Measurements from ENCODE around the gene IGSF21. TPM values are rescaled to one million over a fixed set of nuclear protein-coding genes. Genes with fewer than 3 reads are reported as not detected.
A peak's percentile ranks its signal among the peaks of the same experiment; 100 is the strongest.
"Not testable (repeated sequence)": the region's sequence is repeated elsewhere in the genome, so short reads cannot be mapped to it uniquely, and the experiment has no call there.

Gene IGSF21
- total RNA-seq, 2 donors from 2014 or later, result not detected

DNA sequence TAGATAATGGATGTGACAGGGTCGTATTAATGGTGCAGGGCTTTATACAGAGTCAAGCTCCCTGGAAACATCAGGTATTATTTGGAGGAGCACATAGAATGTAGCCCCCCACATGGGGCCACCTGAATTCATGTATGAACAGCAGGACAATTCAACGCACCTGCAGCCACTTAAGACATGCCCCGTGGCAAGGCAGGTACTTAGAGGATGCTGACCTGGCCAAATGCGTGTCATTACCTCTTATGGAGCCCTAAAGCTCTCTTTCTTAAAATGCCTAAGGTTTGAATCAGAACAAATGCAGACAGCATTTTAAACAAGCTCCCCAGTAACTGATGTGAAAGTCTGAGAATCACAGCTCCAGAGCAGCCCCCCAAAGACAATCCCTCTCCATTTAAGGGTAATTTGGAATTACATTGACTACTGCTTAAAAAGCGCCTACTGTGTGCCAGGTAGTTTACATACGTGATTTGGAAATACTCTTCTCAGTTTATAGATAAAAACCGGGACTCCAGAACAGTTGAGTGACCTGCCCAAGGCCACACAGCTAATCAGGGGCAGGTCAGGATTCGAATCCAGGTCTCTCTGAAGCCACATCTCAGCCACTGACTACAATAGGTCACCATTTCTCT lies 302.1 kb downstream of the IGSF21 start:
- no peak for DNase-seq (ENCODE audit: low spot score)
- Mint-ChIP-seq H3K4me1 (ENCODE audit: low read depth in 2 of 2) (no peaks in the 10 kb centered on the region), H3K36me3 (no peaks in the 10 kb centered on the region), H3K9me3 (no peaks in the 10 kb centered on the region), H3K27ac (no peak overlapping the region), H3K27me3 (peaks cover 12 to 15% of the 10 kb centered on the region in 2 donors), H3K4me3 (no peak overlapping the region)
- no peak for ATAC-seq

DNA sequence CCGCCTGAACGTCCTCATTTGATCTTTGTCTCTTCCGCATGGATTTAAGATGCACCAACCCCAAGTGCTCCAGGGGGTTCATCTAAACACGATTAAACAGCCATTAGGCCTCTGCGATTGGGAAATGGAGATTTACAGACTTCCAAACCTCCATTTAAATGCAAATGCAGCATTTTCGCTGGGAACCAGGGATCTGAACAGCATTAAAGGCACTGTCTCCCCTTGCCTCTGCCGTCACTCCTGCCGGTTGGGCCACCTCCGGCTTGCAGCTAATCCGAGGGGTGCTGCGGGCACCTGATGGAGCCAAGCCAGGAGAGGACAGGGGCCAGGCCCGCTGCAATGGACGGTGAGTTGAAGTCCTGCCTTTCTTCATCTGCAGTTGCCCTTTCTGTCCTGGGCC lies 302.8 kb downstream of the IGSF21 start:
- Mint-ChIP-seq H3K36me3 (no peaks in the 10 kb centered on the region), H3K27me3 (peaks cover 13 to 16% of the 10 kb centered on the region in 2 donors), H3K9me3 (no peaks in the 10 kb centered on the region), H3K27ac (no peak overlapping the region), H3K4me3 (no peak overlapping the region), H3K4me1 (ENCODE audit: low read depth in 2 of 2) (no peaks in the 10 kb centered on the region)
- ATAC-seq (no peak), DNase-seq (ENCODE audit: low spot score) (no peak)

DNA sequence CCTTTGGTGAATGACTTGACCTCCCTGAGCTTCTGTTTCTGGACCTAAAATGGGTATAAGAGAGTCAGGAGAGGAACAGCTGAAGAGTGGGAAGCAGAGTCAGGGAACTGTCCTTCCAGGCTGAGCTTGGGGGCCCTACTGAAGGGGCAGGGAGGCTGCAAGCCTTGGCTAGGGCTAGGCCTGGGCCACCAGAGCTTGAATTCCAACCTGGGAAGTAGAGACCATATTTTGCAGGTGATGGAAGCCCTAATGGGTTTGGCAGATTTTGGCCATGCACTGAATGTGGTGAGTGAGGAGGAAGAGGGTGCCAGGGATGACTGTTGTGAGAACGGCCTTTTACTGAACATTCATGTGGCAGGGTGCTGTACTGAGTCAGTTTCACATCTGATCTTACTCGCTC lies 303.7 kb downstream of the IGSF21 start:
- Mint-ChIP-seq H3K4me3 (no peak overlapping the region), H3K36me3 (no peaks in the 10 kb centered on the region), H3K9me3 (no peaks in the 10 kb centered on the region), H3K27ac (no peak overlapping the region), H3K4me1 (ENCODE audit: low read depth in 2 of 2) (no peaks in the 10 kb centered on the region), H3K27me3 (peaks cover 13% of the 10 kb centered on the region in 2 donors)
- no peak for DNase-seq (ENCODE audit: low spot score)
- no peak for ATAC-seq

DNA sequence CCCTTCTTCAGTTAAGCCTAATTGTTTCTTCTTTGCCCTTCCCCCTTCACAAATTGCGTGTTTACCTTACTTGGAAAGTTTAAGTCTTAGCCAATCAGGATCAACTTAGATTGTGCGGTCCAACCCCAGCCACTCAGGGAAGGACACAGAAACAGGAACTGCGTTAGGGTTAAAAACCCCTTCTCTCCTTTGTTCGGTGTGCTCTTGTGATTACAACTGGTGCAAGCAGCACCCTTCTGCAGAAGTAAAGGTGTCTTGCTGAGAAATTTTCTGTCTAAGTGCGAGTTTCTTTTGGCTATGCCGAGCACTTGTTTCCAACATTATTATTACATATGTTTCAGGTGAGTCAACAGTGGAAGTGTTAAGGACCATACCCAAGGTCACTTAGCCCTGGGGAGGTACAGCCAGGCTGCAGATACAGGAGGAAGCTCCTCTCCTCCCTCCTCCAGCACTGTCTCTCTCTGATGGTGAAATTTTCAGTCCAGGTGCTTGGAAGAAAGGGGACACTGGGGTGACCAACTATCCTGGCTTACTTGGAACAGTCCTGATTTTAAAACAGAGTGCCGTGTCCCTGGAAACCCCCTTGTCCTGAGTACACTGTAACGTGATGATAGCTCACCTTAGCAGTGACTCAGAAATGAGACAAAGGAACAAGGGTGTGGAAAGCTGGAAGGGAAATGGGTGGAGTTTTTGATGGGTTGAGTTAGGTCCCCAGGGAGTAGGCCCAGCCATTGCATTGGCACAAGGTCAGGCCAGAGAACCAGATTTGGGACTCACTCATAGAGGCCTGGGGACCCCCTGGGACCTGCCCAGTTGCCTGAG lies 304.4 kb downstream of the IGSF21 start:
- peak in 1 of 2 donors; percentile 41 for ATAC-seq
- H3K9me3 Mint-ChIP-seq, result no peaks in the 10 kb centered on the region
- no peaks in the 10 kb centered on the region for H3K4me1 Mint-ChIP-seq (ENCODE audit: low read depth in 2 of 2)
- no peaks in the 10 kb centered on the region for H3K36me3 Mint-ChIP-seq
- no peak overlapping the region for H3K27ac Mint-ChIP-seq
- H3K4me3 Mint-ChIP-seq, result no peak overlapping the region
- peaks cover 10 to 13% of the 10 kb centered on the region in 2 donors for H3K27me3 Mint-ChIP-seq
- DNase-seq (ENCODE audit: low spot score), result no peak

DNA sequence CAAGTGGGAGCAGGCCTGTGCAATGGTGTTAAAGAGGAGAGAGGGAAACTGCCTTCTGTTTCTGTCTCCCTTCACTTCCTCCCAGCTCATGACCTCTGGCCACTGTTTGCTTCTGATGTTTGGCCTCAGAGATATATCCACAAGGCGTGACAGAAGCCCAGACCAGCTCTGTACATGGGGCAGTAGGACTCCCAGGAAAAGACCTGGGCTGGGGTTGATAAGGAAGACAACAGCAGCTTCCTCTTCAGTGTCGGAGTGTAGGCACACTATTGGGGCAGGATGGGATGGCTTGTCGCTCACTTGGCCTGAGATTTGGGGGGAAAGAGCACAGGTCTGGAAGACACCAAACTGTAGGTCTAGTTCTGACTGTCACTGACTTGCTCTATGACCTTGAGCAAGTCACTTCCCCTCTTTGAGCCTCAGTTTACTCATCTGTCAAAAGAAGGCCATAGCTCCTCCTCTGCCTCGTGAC lies 305.3 kb downstream of the IGSF21 start:
- H3K4me1 Mint-ChIP-seq (ENCODE audit: low read depth in 2 of 2), result no peaks in the 10 kb centered on the region
- DNase-seq (ENCODE audit: low spot score) (no peak), ATAC-seq (no peak)
- no peaks in the 10 kb centered on the region for H3K36me3 Mint-ChIP-seq
- peaks cover 10 to 13% of the 10 kb centered on the region in 2 donors for H3K27me3 Mint-ChIP-seq
- H3K27ac Mint-ChIP-seq, result no peak overlapping the region
- H3K9me3 Mint-ChIP-seq, result no peaks in the 10 kb centered on the region
- H3K4me3 Mint-ChIP-seq, result no peak overlapping the region

DNA sequence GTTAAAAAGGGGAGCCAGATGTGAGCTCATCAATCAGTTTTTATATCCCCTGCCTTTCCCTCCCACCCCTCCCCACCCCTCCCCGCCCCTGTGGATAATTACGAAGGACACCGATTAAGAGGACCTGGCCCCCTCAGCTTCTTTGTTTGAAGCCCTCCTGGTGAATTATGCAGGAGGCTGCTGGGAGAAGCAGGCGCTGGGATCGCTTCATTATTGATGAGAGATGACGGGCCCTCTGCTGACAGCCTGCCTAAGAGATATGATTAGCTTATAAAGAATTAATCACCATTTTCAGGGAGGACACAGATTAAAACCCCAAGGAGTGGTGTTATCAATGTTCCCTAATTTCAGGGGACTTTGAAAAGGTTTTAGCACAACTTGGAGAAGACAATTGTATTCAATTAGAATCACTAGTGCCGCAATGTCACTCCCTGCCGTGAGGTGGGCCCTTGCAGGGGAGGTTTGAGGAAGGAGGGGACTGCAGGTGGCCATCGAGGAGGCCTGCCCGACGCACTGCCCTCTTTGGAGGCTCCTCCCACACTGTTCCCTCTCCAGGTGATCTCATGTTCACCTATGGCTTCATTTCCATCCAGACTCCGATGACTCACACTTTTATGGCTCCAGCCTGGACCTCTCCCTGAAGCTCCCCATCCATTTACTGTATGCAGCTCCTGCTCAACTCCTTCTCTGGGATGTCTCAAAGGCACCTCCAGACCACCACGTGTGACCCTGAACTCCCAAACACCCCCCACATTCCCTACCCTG lies 306.1 kb downstream of the IGSF21 start:
- H3K36me3 Mint-ChIP-seq, result no peaks in the 10 kb centered on the region
- H3K4me3 Mint-ChIP-seq, result no peak overlapping the region
- H3K9me3 Mint-ChIP-seq, result no peaks in the 10 kb centered on the region
- peaks cover 13% of the 10 kb centered on the region in 2 donors for H3K27me3 Mint-ChIP-seq
- no peak overlapping the region for H3K27ac Mint-ChIP-seq
- no peak for ATAC-seq
- H3K4me1 Mint-ChIP-seq (ENCODE audit: low read depth in 2 of 2), result no peaks in the 10 kb centered on the region
- DNase-seq (ENCODE audit: low spot score), result no peak

DNA sequence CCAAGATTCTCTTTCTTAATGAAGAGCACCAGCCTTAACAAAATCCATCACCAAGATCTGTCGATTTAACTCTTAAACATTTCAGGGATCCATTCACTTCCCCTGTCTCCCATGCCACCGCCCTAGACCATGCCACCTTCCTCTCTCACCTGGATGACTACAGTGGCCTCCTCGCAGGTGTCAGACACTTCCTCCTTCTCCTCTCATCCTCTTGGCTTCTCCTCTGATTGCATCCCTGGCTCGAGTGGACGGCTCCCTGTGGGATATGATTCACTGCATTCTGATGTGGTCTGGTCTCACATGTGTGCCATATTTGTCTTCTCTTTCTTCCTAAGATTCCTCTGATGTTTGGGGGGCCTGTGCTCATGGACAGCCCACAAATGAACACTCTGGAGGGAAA lies 306.7 kb downstream of the IGSF21 start:
- H3K27me3 Mint-ChIP-seq, result peaks cover 14 to 16% of the 10 kb centered on the region in 2 donors
- no peak for DNase-seq (ENCODE audit: low spot score)
- H3K9me3 Mint-ChIP-seq, result no peaks in the 10 kb centered on the region
- H3K36me3 Mint-ChIP-seq, result no peaks in the 10 kb centered on the region
- no peak overlapping the region for H3K27ac Mint-ChIP-seq
- H3K4me1 Mint-ChIP-seq (ENCODE audit: low read depth in 2 of 2), result no peaks in the 10 kb centered on the region
- no peak for ATAC-seq
- H3K4me3 Mint-ChIP-seq, result no peak overlapping the region

DNA sequence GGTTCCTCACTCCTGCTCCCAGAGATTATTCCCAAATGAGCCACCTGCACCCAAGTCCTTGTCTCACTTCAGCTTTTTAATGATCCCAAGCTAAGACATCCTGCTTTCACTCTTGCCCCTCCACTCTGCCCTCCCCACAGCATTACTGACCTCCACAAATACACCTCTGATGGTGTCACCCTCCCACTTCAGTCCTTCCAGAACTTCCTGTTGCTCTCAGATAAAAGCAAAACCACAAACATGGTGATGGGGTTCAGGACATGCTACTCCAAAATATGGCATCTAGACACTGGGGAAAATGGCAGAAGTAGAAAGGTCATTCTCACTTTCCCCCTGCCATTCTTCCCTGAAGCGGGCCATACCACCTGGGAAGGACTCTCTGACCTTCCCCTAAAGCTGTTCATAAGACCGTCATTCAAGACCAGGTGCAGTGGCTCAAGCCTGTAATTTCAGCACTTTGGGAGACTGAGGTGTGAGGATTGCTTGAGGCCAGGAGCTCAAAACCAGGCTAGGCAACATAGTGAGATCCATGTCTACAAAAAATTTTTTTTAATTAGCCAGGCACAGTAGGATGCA lies 307.4 kb downstream of the IGSF21 start:
- no peak for DNase-seq (ENCODE audit: low spot score)

DNA sequence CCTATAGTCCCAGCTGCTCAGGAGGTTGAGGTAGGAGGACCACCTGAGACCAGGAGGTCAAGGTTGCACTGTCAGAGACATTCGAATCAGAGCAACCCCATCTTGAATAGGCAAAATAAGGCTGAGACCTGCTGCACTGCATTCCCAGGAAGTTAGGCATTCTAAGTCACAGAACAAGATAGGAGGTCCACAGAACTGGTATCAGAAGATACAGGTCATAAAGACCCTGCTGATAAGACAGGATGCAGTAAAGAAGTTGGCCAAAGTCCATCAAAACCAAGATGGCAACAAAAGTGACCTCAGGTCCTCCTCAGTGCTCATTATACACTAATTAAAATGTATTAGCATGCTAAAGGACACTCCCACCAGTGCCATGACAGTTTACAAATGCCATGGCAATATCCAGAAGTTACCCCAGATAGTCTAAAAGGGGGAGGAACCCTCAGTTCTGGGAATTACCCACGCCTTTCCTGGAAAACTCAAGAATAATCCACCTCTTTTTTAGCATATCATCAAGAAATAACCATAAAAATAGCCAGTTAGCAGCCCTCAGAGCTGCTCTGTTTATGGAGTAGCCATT lies 307.9 kb downstream of the IGSF21 start:
- H3K36me3 Mint-ChIP-seq, result no peaks in the 10 kb centered on the region
- peaks cover 16 to 26% of the 10 kb centered on the region in 2 donors for H3K27me3 Mint-ChIP-seq
- H3K4me3 Mint-ChIP-seq, result no peak overlapping the region

More for the DNA sequence above, 307.4 kb downstream of the IGSF21 start:
- Mint-ChIP-seq H3K9me3 (no peaks in the 10 kb centered on the region), H3K27me3 (peaks cover 16 to 23% of the 10 kb centered on the region in 2 donors), H3K36me3 (no peaks in the 10 kb centered on the region), H3K27ac (no peak overlapping the region), H3K4me1 (ENCODE audit: low read depth in 2 of 2) (no peaks in the 10 kb centered on the region), H3K4me3 (no peak overlapping the region)
- ATAC-seq, result no peak

DNA sequence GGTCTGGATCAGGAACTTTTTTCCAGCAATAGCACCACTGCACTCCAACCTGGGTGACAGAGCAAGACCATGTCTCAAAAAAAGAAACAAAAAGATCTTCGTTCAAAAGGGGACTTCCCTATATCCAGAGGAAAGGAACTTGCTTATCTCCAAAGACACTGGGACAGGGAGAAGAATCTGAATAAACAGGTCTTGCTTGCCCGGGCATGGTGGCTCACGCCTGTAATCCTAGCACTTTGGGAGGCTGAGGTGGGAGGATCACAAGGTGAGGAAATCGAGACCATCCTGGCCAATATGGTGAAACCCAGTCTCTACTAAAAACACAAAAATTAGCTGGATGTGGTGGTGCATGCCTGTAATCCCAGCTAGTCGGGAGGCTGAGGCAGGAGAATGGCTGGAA lies 308.5 kb downstream of the IGSF21 start:
- not testable (repeated sequence) for H3K4me3 Mint-ChIP-seq; H3K9me3 Mint-ChIP-seq; H3K36me3 Mint-ChIP-seq; DNase-seq (ENCODE audit: low spot score); H3K27ac Mint-ChIP-seq; H3K4me1 Mint-ChIP-seq (ENCODE audit: low read depth in 2 of 2); ATAC-seq
- peaks cover 16 to 27% of the 10 kb centered on the region in 2 donors for H3K27me3 Mint-ChIP-seq

More for the DNA sequence above, 307.9 kb downstream of the IGSF21 start:
- ATAC-seq, result no peak
- DNase-seq (ENCODE audit: low spot score), result no peak
- Mint-ChIP-seq H3K9me3 (no peaks in the 10 kb centered on the region), H3K4me1 (ENCODE audit: low read depth in 2 of 2) (no peaks in the 10 kb centered on the region), H3K27ac (no peak overlapping the region)

DNA sequence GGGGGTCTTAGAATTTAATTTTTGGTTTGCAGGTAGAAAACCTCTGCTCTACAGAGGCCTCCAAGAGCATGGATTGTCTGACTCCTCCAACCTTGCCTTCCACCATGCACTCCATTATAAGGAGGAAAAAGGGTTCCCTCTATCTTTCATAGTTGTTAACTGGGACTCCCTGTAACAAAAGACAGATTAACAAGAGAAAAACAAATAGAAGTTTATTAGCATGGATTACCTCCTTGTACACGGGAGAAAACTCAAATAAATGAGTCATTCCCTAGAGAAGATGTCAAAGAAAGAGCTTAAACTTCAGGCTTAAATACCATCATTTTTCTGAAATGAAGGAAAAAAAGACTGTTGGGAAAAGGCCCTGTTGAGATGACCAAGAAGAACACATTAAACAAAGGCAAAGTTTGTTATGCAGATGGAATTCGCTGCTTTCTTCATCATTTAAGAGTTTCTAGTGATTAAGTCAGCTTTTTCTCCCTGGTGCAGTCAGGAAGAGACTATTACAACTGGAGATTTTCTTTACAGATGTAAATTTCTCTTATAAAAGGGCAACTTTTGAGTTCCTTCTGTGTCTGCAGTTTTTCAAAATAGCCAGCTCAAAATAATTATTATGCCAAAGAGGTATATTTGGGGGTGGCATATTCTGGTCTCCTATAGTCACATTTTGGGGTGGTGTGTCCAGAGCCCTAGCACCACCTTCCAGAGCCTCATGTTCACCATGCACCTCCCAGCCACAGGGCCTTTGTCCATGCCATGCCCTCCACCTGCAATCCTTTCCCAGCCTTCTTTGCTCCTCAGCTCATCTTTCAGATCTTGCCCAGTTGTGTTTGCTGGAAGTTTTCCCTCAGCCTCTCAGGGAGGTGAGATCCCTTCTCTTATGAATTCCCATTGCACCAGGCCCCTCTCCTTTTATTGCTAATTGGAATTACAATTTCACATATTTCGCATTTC lies 310.0 kb downstream of the IGSF21 start:
- no peaks in the 10 kb centered on the region for H3K36me3 Mint-ChIP-seq
- no peak overlapping the region for H3K27ac Mint-ChIP-seq
- DNase-seq (ENCODE audit: low spot score) (no peak), ATAC-seq (no peak)
- H3K27me3 Mint-ChIP-seq, result peaks cover 21 to 35% of the 10 kb centered on the region in 2 donors
- H3K4me3 Mint-ChIP-seq, result no peak overlapping the region
- H3K9me3 Mint-ChIP-seq, result no peaks in the 10 kb centered on the region
- H3K4me1 Mint-ChIP-seq (ENCODE audit: low read depth in 2 of 2), result no peaks in the 10 kb centered on the region

DNA sequence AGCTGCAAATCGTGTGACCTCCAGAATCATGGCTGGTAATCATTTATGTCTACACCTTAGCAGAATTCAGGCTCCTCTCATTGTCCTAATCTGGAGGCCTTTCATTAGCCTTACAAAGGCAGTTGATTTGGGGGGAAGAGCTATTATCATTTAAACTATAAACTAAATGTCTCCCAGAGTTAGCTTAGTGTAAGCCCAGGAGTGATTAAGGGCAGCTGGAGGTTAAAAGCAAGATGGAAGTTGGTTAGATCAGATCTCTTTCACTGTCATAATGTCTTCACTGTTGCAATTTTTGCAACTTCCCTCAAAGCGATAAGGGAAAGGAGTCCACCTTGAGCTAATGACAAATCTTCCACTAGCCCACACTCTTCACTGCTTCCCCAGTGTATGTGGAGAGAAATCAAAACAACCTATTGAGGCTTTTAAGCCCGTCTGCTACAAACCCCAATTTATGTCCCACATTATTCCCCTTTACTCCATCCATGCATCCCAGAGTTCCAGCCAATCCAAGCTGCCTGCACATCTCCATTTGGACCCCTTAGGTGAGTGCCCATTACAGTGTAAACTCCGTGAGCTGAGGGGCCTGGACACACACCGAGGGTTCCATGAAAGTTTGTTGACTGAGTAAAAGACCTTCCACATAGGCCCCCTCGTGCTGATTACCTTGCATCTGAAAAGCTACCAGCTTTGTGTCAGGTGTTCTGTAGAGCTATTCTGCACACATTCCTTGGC lies 311.7 kb downstream of the IGSF21 start:
- Mint-ChIP-seq H3K27me3 (peaks cover 16 to 32% of the 10 kb centered on the region in 2 donors), H3K27ac (no peak overlapping the region), H3K4me3 (no peak overlapping the region), H3K4me1 (ENCODE audit: low read depth in 2 of 2) (no peaks in the 10 kb centered on the region), H3K9me3 (no peaks in the 10 kb centered on the region), H3K36me3 (no peaks in the 10 kb centered on the region)
- ATAC-seq (peak in 1 of 2 donors; percentile 27), DNase-seq (ENCODE audit: low spot score) (no peak)
